ENCODE measurements around the gene MRPL53.

MRPL53 gene

GRCh38 chr2:74457549-74458131, 14.8 kb downstream of the MRPL53 start (continued):
- TF ChIP-seq ZNF544 (tag by site-specific recombination; IDR thresholded peaks at IDR 0.05) (no peak), ZNF140 (tag by site-specific recombination; IDR thresholded peaks at IDR 0.05) (no peak), SALL2 (tag by site-specific recombination; IDR thresholded peaks at IDR 0.05; ENCODE audit: borderline replicate concordance) (no peak), ZNF548 (tag by site-specific recombination; IDR thresholded peaks at IDR 0.05) (no peak), ZNF266 (tag by site-specific recombination; IDR thresholded peaks at IDR 0.05; ENCODE audit: low read depth) (no peak), ZNF169 (tag by site-specific recombination; IDR thresholded peaks at IDR 0.05) (no peak), ZNF777 (tag by site-specific recombination; IDR thresholded peaks at IDR 0.05; ENCODE audit: borderline replicate concordance) (no peak), ZFHX2 (tag by site-specific recombination; conservative IDR thresholded peaks at IDR 0.05) (peak; percentile 80), ZNF202 (tag by site-specific recombination; IDR thresholded peaks at IDR 0.05; ENCODE audit: borderline replicate concordance) (no peak), ZNF629 (tag by site-specific recombination; IDR thresholded peaks at IDR 0.05) (peak; percentile 94; the same call in 1 of the 2 replicates), ZNF521 (tag by site-specific recombination; IDR thresholded peaks at IDR 0.05) (no peak), ZFP41 (tag by site-specific recombination; IDR thresholded peaks at IDR 0.05; ENCODE audit: borderline replicate concordance) (no peak), ZNF23 (tag by site-specific recombination; IDR thresholded peaks at IDR 0.05; ENCODE audit: borderline replicate concordance) (no peak), BCL11A (tag by site-specific recombination; IDR thresholded peaks at IDR 0.05; ENCODE audit: low read depth) (no peak), ZNF791 (tag by site-specific recombination; IDR thresholded peaks at IDR 0.05) (no peak), ZNF18 (tag by site-specific recombination; IDR thresholded peaks at IDR 0.05) (no peak), ZNF114 (tag by site-specific recombination; IDR thresholded peaks at IDR 0.05) (no peak), ZNF350 (tag by site-specific recombination; IDR thresholded peaks at IDR 0.05) (no peak), GLI4 (tag by site-specific recombination; IDR thresholded peaks at IDR 0.05) (no peak), ZNF639 (tag by site-specific recombination; IDR thresholded peaks at IDR 0.05) (0 out of 2 replicates have a peak, but pooled peaks have one; percentile 21), ZNF785 (tag by site-specific recombination; IDR thresholded peaks at IDR 0.05) (no peak), PATZ1 (tag by site-specific recombination; IDR thresholded peaks at IDR 0.05) (peak; percentile 91), ZNF596 (tag by site-specific recombination; IDR thresholded peaks at IDR 0.05) (no peak), ZNF292 (tag by site-specific recombination; IDR thresholded peaks at IDR 0.05; ENCODE audit: borderline replicate concordance, low read depth) (no peak), OVOL3 (tag by site-specific recombination; IDR thresholded peaks at IDR 0.05) (0 out of 2 replicates have a peak, but pooled peaks have one; percentile 39), ZNF514 (tag by site-specific recombination; IDR thresholded peaks at IDR 0.05) (no peak), ZNF529 (tag by site-specific recombination; IDR thresholded peaks at IDR 0.05; ENCODE audit: insufficient replicate concordance) (no peak), KLF10 (tag by site-specific recombination; IDR thresholded peaks at IDR 0.05) (peak; percentile 42; the same call in 1 of the 2 replicates), ZNF174 (tag by site-specific recombination; IDR thresholded peaks at IDR 0.05) (no peak), ZNF624 (tag by site-specific recombination; IDR thresholded peaks at IDR 0.05) (no peak), ZNF37A (tag by site-specific recombination; IDR thresholded peaks at IDR 0.05) (no peak), ZNF701 (tag by site-specific recombination; IDR thresholded peaks at IDR 0.05) (no peak), ATF2 (tag by site-specific recombination; IDR thresholded peaks at IDR 0.05; ENCODE audit: low read depth) (no peak), BCL6B (tag by site-specific recombination; IDR thresholded peaks at IDR 0.05) (no peak), ZNF184 (tag by site-specific recombination; IDR thresholded peaks at IDR 0.05) (no peak)

Measured in HEK293 (cell line).